H9 (cell line): ENCODE data around the gene MTX1. TPM values are rescaled to one million over a fixed set of nuclear protein-coding genes. Genes with fewer than 3 reads are reported as not detected.

Experiments used
- DNase-seq: peaks from one replicate; pipeline ENCODE4 v3.0.0-alpha.2; 2017
- H2AFZ ChIP-seq: one replicate; pipeline ENCODE4 v1.6.1; 2013; ENCODE audit warnings: mild to moderate bottlenecking, low read length, control low read depth, moderate library complexity
- H2AK5ac ChIP-seq: 2 replicates; pipeline ENCODE4 v1.6.1; 2013; ENCODE audit warnings: low read length, control low read depth, mixed read lengths; ENCODE audit not compliant: insufficient read length
- H2BK120ac ChIP-seq: one replicate; pipeline ENCODE4 v1.6.1; 2013; ENCODE audit warnings: low read depth, mild to moderate bottlenecking, low read length, control low read depth, inconsistent platforms; ENCODE audit not compliant: poor library complexity, severe bottlenecking
- H2BK12ac ChIP-seq: 2 replicates; pipeline ENCODE4 v1.6.1; 2013; ENCODE audit warnings: low read length, control low read depth, mixed read lengths, low read depth; ENCODE audit not compliant: insufficient read length
- H2BK15ac ChIP-seq: 2 replicates; pipeline ENCODE4 v1.6.1; 2013; ENCODE audit warnings: low read depth, low read length, control low read depth
- H2BK20ac ChIP-seq: one replicate; pipeline ENCODE4 v1.6.1; 2013; ENCODE audit warnings: low read depth, mild to moderate bottlenecking, low read length, control low read depth, inconsistent platforms; ENCODE audit not compliant: poor library complexity, severe bottlenecking
- H2BK5ac ChIP-seq: 2 replicates; pipeline ENCODE4 v1.6.1; 2013; ENCODE audit warnings: low read length, control low read depth, mixed read lengths; ENCODE audit not compliant: insufficient read length
- H3K14ac ChIP-seq: 2 replicates; pipeline ENCODE4 v1.6.1; 2013; ENCODE audit warnings: low read length, control low read depth; ENCODE audit not compliant: insufficient read depth
- H3K18ac ChIP-seq: 2 replicates; pipeline ENCODE4 v1.6.1; 2013; ENCODE audit warnings: low read depth, mild to moderate bottlenecking, mixed read lengths, low read length, control low read depth; ENCODE audit not compliant: insufficient read length
- H3K23ac ChIP-seq: 2 replicates; pipeline ENCODE4 v1.6.1; 2013; ENCODE audit warnings: low read length, control low read depth, mixed read lengths, low read depth; ENCODE audit not compliant: insufficient read length
- H3K23me2 ChIP-seq: 2 replicates; pipeline ENCODE4 v1.6.1; 2013; ENCODE audit warnings: low read depth, mild to moderate bottlenecking, mixed read lengths, low read length, control low read depth; ENCODE audit not compliant: insufficient read length, poor library complexity, severe bottlenecking
- H3K27ac ChIP-seq: 2 replicates; pipeline ENCODE4 v1.5.1; 2013; ENCODE audit warnings: low read length, control low read depth, mixed read lengths, low read depth; ENCODE audit not compliant: insufficient read length
- H3K27me3 ChIP-seq: 2 replicates; pipeline ENCODE4 v1.6.1; 2013; ENCODE audit warnings: low read length, control low read depth, inconsistent platforms; ENCODE audit not compliant: insufficient read depth
- H3K4ac ChIP-seq: 2 replicates; pipeline ENCODE4 v1.6.1; 2013; ENCODE audit warnings: low read depth, mild to moderate bottlenecking, control low read depth, inconsistent platforms, low read length, moderate library complexity
- H3K4me1 ChIP-seq: 2 replicates; pipeline ENCODE4 v1.6.1; 2013; ENCODE audit warnings: low read length, control low read depth, inconsistent platforms; ENCODE audit not compliant: insufficient read depth
- H3K4me2 ChIP-seq: 2 replicates; pipeline ENCODE4 v1.6.1; 2013; ENCODE audit warnings: low read length, control low read depth, mixed read lengths; ENCODE audit not compliant: insufficient read length, insufficient read depth
- H3K56ac ChIP-seq: 2 replicates; pipeline ENCODE4 v1.6.1; 2013; ENCODE audit warnings: low read depth, mild to moderate bottlenecking, mixed read lengths, low read length, control low read depth; ENCODE audit not compliant: insufficient read length
- H3K79me1 ChIP-seq: 2 replicates; pipeline ENCODE4 v1.6.1; 2013; ENCODE audit warnings: low read depth, mild to moderate bottlenecking, moderate library complexity, low read length, control low read depth, inconsistent platforms; ENCODE audit not compliant: insufficient read depth, poor library complexity, severe bottlenecking
- H3K79me2 ChIP-seq: 2 replicates; pipeline ENCODE4 v1.6.1; 2013; ENCODE audit warnings: low read length, control low read depth, inconsistent platforms; ENCODE audit not compliant: insufficient read depth
- H3K9ac ChIP-seq: 2 replicates; pipeline ENCODE4 v1.6.1; 2013; ENCODE audit warnings: low read length, control low read depth, mixed read lengths; ENCODE audit not compliant: insufficient read length; ENCODE audit errors: extremely low read depth
- H3K9me3 ChIP-seq: one replicate; pipeline ENCODE4 v1.6.1; 2013; ENCODE audit warnings: low read depth, low read length, inconsistent platforms; ENCODE audit not compliant: control insufficient read depth
- H3T11ph ChIP-seq: one replicate; pipeline ENCODE4 v1.6.1; 2013; ENCODE audit warnings: mild to moderate bottlenecking, low read length, control low read depth, inconsistent platforms
- H4K20me1 ChIP-seq: one replicate; pipeline ENCODE4 v1.6.1; 2013; ENCODE audit not compliant: control insufficient read depth, insufficient read length, insufficient read depth
- H4K5ac ChIP-seq: 2 replicates; pipeline ENCODE4 v1.6.1; 2013; ENCODE audit warnings: low read depth, mild to moderate bottlenecking, mixed read lengths, low read length, control low read depth; ENCODE audit not compliant: insufficient read length
- H4K8ac ChIP-seq: replicated peaks from 2 replicates; pipeline ENCODE4 v1.6.1; 2013; ENCODE audit warnings: low read length, control low read depth, mixed read lengths, low read depth; ENCODE audit not compliant: insufficient read length
- H4K91ac ChIP-seq: 2 replicates; pipeline ENCODE4 v1.6.1; 2013; ENCODE audit warnings: low read depth, mild to moderate bottlenecking, moderate library complexity, mixed read lengths, low read length, control low read depth; ENCODE audit not compliant: insufficient read length
- H3K27ac Mint-ChIP-seq, 3 experiments: 2 replicates in 2 of 3; 3 replicates in 1 of 3; pipeline ENCODE4 v1.8.0; 2020 to 2021; ENCODE audit warnings: mixed read lengths in 3 of 3, mild to moderate bottlenecking in 1 of 3, moderate library complexity in 1 of 3
- H3K27me3 Mint-ChIP-seq: 2 replicates; pipeline ENCODE4 v1.8.0; 2021; ENCODE audit warnings: low read depth, mild to moderate bottlenecking, moderate library complexity, mixed read lengths
- H3K36me3 Mint-ChIP-seq, 3 experiments: 2 replicates in 2 of 3; 3 replicates in 1 of 3; pipeline ENCODE4 v1.8.0; 2020 to 2021; ENCODE audit warnings: low read depth in 3 of 3, mixed read lengths in 3 of 3; ENCODE audit not compliant: insufficient read depth in 1 of 3
- H3K4me1 Mint-ChIP-seq, 2 experiments: 2 replicates each; pipeline ENCODE4 v1.8.0; 2020; ENCODE audit warnings: mixed read lengths in 2 of 2
- H3K4me3 Mint-ChIP-seq, 2 experiments: 2 replicates in 1 of 2; 3 replicates in 1 of 2; pipeline ENCODE4 v1.8.0; 2020 to 2021; ENCODE audit warnings: mild to moderate bottlenecking in 2 of 2, mixed read lengths in 2 of 2, moderate library complexity in 1 of 2
- H3K9me3 Mint-ChIP-seq, 2 experiments: 2 replicates in 1 of 2; 3 replicates in 1 of 2; pipeline ENCODE4 v1.8.0; 2020; ENCODE audit warnings: mild to moderate bottlenecking in 2 of 2, mixed read lengths in 2 of 2, moderate library complexity in 1 of 2
- WGBS: extraction: QIAGEN DNeasy Blood & Tissue Kit; methylation state at CpG from one replicate; pipeline ENCODE4 v1.1.7; 2013; ENCODE audit warnings: missing lambda C conversion rate, low lambda C conversion rate, mixed read lengths; ENCODE audit not compliant: insufficient read length; ENCODE audit errors: extremely low coverage; 5-methylcytosine and 5-hydroxymethylcytosine counted together
- total RNA-seq: library from RNA; stranded (reverse); gene quantifications from 2 replicates; pipeline ENCODE4 v1.2.1, GENCODE V29; 2021
- TF ChIP-seq, protein P1 (sequence below): fragments of 200-600 bp; sonication (generic); conservative IDR thresholded peaks from 3 replicates; pipeline ENCODE4 v1.8.0; 2021; ENCODE audit warnings: antibody characterized with exemption, mild to moderate bottlenecking

MTX1 gene
- total RNA-seq, 1 experiment from 2014 or later = 45.0 TPM

DNA sequence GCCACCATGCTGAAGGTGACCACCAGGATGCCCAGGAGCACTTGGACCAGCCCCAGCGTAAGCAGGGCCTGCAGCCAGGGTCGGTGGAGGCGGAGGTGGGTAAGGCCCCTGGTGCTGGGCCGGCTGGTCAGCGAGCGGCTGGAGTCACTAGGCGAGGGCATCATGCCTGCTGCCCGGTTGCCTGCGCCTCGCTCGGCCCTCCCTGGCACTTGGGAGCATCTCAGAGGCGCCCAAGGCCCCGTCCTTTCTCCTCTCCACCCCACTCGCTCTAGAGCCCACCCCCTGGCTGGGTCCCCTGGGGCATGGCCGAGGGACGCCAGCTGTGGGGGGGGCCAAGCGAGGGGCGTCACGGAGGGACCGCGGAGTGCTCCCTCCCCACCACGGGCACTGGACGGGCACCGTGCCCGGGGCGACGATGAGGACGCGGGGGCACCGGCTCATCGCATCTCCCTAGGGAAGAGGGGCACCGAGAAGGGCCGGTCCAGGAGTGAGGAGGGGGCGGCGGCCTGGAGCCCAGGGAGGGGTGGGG is 46.3 kb downstream of the MTX1 start:
- no peaks in the 10 kb centered on the region for H3K79me2 ChIP-seq
- peaks cover 30 to 32% of the 10 kb centered on the region in 2 experiments for H3K4me1 Mint-ChIP-seq
- H3K27me3 ChIP-seq = no peaks in the 10 kb centered on the region
- peak overlapping the region in 1 of 3 experiments; percentile 68; a peak in 3 of 7 replicates for H3K27ac Mint-ChIP-seq
- H3K14ac ChIP-seq = no peak overlapping the region
- no peak overlapping the region for H2BK20ac ChIP-seq
- peak overlapping the region; percentile 67 for H3K4me2 ChIP-seq
- TF ChIP-seq, protein P1, sequence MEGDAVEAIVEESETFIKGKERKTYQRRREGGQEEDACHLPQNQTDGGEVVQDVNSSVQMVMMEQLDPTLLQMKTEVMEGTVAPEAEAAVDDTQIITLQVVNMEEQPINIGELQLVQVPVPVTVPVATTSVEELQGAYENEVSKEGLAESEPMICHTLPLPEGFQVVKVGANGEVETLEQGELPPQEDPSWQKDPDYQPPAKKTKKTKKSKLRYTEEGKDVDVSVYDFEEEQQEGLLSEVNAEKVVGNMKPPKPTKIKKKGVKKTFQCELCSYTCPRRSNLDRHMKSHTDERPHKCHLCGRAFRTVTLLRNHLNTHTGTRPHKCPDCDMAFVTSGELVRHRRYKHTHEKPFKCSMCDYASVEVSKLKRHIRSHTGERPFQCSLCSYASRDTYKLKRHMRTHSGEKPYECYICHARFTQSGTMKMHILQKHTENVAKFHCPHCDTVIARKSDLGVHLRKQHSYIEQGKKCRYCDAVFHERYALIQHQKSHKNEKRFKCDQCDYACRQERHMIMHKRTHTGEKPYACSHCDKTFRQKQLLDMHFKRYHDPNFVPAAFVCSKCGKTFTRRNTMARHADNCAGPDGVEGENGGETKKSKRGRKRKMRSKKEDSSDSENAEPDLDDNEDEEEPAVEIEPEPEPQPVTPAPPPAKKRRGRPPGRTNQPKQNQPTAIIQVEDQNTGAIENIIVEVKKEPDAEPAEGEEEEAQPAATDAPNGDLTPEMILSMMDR = no peak
- no peaks in the 10 kb centered on the region for H4K20me1 ChIP-seq
- H3K4ac ChIP-seq = no peak overlapping the region
- no peak overlapping the region for H3T11ph ChIP-seq
- H3K23me2 ChIP-seq = peaks cover 14% of the 10 kb centered on the region
- H3K4me3 Mint-ChIP-seq = peak overlapping the region; percentile 73 to 88
- peaks cover 8 to 31% (median 26%) of the 10 kb centered on the region in 3 experiments; a peak in 6 of 7 replicates for H3K36me3 Mint-ChIP-seq
- H2AK5ac ChIP-seq = no peak overlapping the region
- DNase-seq = no peak
- no peak overlapping the region for H3K27ac ChIP-seq
- no peak overlapping the region for H2BK120ac ChIP-seq
- no peak overlapping the region for H3K56ac ChIP-seq
- H3K79me1 ChIP-seq = no peaks in the 10 kb centered on the region
- no peak overlapping the region for H2BK12ac ChIP-seq
- no peak overlapping the region for H3K18ac ChIP-seq
- no peaks in the 10 kb centered on the region for H3K9me3 ChIP-seq
- no peak overlapping the region for H4K8ac ChIP-seq
- no CpG with 5 or more reads among the region's 35 CpGs for WGBS
- no peak overlapping the region for H2BK15ac ChIP-seq
- H3K9ac ChIP-seq = no peak overlapping the region
- H4K5ac ChIP-seq = no peak overlapping the region
- no peaks in the 10 kb centered on the region for H3K9me3 Mint-ChIP-seq
- peaks cover 4% of the 10 kb centered on the region; the same call in 1 of the 2 replicates for H3K4me1 ChIP-seq
- no peak overlapping the region for H4K91ac ChIP-seq
- H3K23ac ChIP-seq = no peak overlapping the region
- H2BK5ac ChIP-seq = no peak overlapping the region
- H3K27me3 Mint-ChIP-seq = no peaks in the 10 kb centered on the region; the same call in 1 of the 2 replicates
- H2AFZ ChIP-seq = no peak overlapping the region
